Measurements from ENCODE around the gene RPN1. TPM values are rescaled to one million over a fixed set of nuclear protein-coding genes. Genes with fewer than 3 reads are reported as not detected.
A peak's percentile ranks its signal among the peaks of the same experiment; 100 is the strongest.

RPN1 gene
- total RNA-seq, 1 donor: 661 TPM

DNA sequence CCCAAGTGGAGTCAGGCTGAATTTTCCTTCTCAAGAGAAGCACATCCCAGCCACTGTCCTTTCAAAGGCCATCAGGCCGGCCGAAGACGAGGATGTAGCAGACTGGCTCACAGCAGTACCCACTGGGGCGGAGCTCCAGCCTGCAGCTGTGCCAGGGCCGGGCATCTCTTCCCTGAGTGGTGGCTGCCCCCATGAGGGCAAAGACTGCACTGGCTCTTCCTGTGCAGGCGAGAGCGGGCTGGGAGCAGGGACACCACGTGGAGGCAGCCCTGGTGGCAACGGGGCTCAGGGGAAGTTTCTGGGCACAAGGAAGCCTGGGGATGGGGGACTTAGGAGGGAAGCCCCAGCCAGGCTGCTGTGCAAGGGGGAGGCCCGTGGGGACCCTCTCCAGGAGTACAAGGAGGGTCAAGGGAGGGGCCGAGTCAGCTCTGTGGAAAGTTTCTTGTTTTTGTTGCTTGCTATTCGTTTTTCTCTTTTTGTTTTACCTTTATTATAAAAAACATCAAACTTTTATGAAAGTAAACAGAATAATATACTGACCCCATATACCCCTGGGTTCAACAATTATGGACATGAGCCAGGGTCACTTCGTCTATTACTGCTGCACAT, 66.1 kb downstream of the RPN1 start:
- TF ChIP-seq, protein P1, sequence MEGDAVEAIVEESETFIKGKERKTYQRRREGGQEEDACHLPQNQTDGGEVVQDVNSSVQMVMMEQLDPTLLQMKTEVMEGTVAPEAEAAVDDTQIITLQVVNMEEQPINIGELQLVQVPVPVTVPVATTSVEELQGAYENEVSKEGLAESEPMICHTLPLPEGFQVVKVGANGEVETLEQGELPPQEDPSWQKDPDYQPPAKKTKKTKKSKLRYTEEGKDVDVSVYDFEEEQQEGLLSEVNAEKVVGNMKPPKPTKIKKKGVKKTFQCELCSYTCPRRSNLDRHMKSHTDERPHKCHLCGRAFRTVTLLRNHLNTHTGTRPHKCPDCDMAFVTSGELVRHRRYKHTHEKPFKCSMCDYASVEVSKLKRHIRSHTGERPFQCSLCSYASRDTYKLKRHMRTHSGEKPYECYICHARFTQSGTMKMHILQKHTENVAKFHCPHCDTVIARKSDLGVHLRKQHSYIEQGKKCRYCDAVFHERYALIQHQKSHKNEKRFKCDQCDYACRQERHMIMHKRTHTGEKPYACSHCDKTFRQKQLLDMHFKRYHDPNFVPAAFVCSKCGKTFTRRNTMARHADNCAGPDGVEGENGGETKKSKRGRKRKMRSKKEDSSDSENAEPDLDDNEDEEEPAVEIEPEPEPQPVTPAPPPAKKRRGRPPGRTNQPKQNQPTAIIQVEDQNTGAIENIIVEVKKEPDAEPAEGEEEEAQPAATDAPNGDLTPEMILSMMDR (IDR thresholded peaks at IDR 0.05; ENCODE audit: insufficient read depth, low read depth, low read length): peak; percentile 83
- no peak overlapping the region for H3K4me3 ChIP-seq (ENCODE audit: low read depth, low read length)
- DNase-seq (ENCODE audit: low read depth): peak; percentile 74

GRCh38 chr3:128581566-128581965, 69.1 kb downstream of the RPN1 start:
- TF ChIP-seq, protein P1 (IDR thresholded peaks at IDR 0.05; ENCODE audit: insufficient read depth, low read depth, low read length): no peak
- no peak overlapping the region for H3K4me3 ChIP-seq (ENCODE audit: low read depth, low read length)
- DNase-seq (ENCODE audit: low read depth): no peak

DNA sequence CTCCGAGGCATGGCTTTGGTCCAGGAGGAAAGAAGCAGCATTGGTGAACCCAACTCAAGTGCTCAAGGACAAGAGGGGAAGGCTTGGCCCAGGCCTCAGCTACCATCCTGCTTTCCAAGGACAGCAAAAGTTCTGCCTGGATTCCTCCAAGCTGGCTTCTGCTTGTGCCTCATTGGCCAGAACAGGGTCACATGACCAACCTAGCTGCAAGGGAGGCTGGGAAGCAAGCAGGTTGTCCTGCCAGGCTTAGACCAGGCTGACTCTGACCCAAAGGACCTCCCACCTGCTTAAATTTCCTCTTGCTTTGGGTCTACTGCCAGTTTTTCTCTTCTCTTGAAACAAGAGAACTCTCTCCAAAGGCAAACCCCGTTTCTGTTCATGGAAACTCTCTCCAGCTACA, 70.7 kb downstream of the RPN1 start:
- TF ChIP-seq, protein P1 (IDR thresholded peaks at IDR 0.05; ENCODE audit: insufficient read depth, low read depth, low read length): no peak
- H3K4me3 ChIP-seq (ENCODE audit: low read depth, low read length): no peak overlapping the region
- no peak for DNase-seq (ENCODE audit: low read depth)

GRCh38 chr3:128578346-128578745, 72.3 kb downstream of the RPN1 start:
- TF ChIP-seq, protein P1 (IDR thresholded peaks at IDR 0.05; ENCODE audit: insufficient read depth, low read depth, low read length): no peak
- no peak for DNase-seq (ENCODE audit: low read depth)

GRCh38 chr3:128577711-128578110, 72.9 kb downstream of the RPN1 start:
- DNase-seq (ENCODE audit: low read depth): no peak
- TF ChIP-seq, protein P1 (IDR thresholded peaks at IDR 0.05; ENCODE audit: insufficient read depth, low read depth, low read length): no peak
- no peak overlapping the region for H3K4me3 ChIP-seq (ENCODE audit: low read depth, low read length)

More at GRCh38 chr3:128578346-128578745, 72.3 kb downstream of the RPN1 start:
- no peak overlapping the region for H3K4me3 ChIP-seq (ENCODE audit: low read depth, low read length)

GRCh38 chr3:128576290-128576689, 74.3 kb downstream of the RPN1 start:
- TF ChIP-seq, protein P1 (IDR thresholded peaks at IDR 0.05; ENCODE audit: insufficient read depth, low read depth, low read length): no peak
- no peak overlapping the region for H3K4me3 ChIP-seq (ENCODE audit: low read depth, low read length)
- DNase-seq (ENCODE audit: low read depth): no peak

DNA sequence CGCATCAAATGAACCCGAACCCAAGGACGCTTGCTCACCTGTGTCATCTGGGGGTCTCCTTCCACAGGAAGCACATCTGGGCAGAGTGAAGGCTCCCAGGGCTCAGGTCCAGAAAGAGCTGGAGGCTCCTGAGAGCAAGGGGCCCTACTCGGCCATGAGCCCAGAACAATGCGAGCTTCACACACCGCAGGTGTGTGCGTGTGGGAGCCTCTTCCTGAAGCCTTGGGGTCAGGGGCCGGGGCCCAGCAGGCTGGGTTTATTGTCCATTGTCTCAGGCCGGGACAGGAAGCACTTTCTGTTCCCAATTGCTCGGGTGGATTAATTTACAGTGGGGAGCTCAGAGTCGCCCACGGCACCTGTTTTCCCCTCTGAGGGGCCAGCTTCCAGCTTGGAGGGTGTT, 74.8 kb downstream of the RPN1 start:
- DNase-seq (ENCODE audit: low read depth): no peak
- no peak overlapping the region for H3K4me3 ChIP-seq (ENCODE audit: low read depth, low read length)
- TF ChIP-seq, protein P1 (IDR thresholded peaks at IDR 0.05; ENCODE audit: insufficient read depth, low read depth, low read length): no peak
